Endothelial cell of umbilical vein (primary cell): ENCODE data around the gene OR2Y1. TPM values are rescaled to one million over a fixed set of nuclear protein-coding genes. Genes with fewer than 3 reads are reported as not detected.

Experiments
- BruUV-seq: library from RNA; stranded (reverse); fragments of 400-500 nt; replicated peaks from 2 replicates; lab custom pipeline; 2021; lab: Mats Ljungman, UMichigan
- CTCF ChIA-PET: fragments of 300-600, 350-600 bp; sonication (Branson Sonifier 250); formaldehyde crosslinking; loops from one replicate; lab custom pipeline; 2021; ENCODE audit warnings: antibody characterized with exemption, inconsistent platforms; lab: Charles Lee
- POLR2A ChIA-PET: fragments of 300-600, 350-600 bp; sonication (Branson Sonifier 250); formaldehyde crosslinking; loops from one replicate; lab custom pipeline; 2021; ENCODE audit warnings: antibody characterized with exemption, inconsistent platforms; lab: Charles Lee
- DNase-seq: peaks from one replicate; pipeline ENCODE4 v3.0.0-alpha.2; 2011; ENCODE audit warnings: low read depth, low spot score
- FAIRE-seq: peaks from 2 replicates; lab custom pipeline; 2011; peaks lifted over from hg19 to GRCh38; lab: Jason Lieb, UNC
- H2AFZ ChIP-seq: 2 replicates; pipeline ENCODE4 v1.6.0; 2012; ENCODE audit warnings: low read depth, low read length, control low read depth, inconsistent platforms
- H3K27ac ChIP-seq: 2 replicates; pipeline ENCODE4 v1.5.1; 2011; ENCODE audit warnings: low read depth, mild to moderate bottlenecking, control low read depth, low read length, moderate library complexity; ENCODE audit not compliant: insufficient read depth
- H3K27me3 ChIP-seq, 2 experiments: 2 replicates each; pipeline versions ENCODE4 v1.6.0 to v1.6.1; 2011; ENCODE audit warnings: low read length in 2 of 2, mixed read lengths in 1 of 2; ENCODE audit not compliant: control insufficient read depth in 2 of 2, insufficient read depth in 2 of 2
- H3K36me3 ChIP-seq, 2 experiments: 2 replicates in 1 of 2; 3 replicates in 1 of 2; pipeline ENCODE4 v1.5.1; 2011; ENCODE audit warnings: low read length in 2 of 2, mild to moderate bottlenecking in 1 of 2, moderate library complexity in 1 of 2; ENCODE audit not compliant: control insufficient read depth in 2 of 2, insufficient read depth in 2 of 2; ENCODE audit errors: extremely low read depth in 1 of 2
- H3K4me1 ChIP-seq: 3 replicates; pipeline ENCODE4 v1.5.1; 2011; ENCODE audit warnings: mild to moderate bottlenecking, low read length; ENCODE audit not compliant: control insufficient read depth, insufficient read depth; ENCODE audit errors: extremely low read depth
- H3K4me2 ChIP-seq: 2 replicates; pipeline ENCODE4 v1.6.1; 2011; ENCODE audit warnings: low read length, control low read depth, mixed read lengths; ENCODE audit not compliant: insufficient read depth
- H3K4me3 ChIP-seq, 3 experiments: fragments of 200-600 bp in 1 of 3; sonication (generic), shearing (Covaris generic) in 1 of 3; replicated peaks in 1 of 3; 2 replicates each; pipeline ENCODE4 v1.5.1; 2011 to 2016; ENCODE audit warnings: control low read depth in 3 of 3, low read length in 3 of 3, mild to moderate bottlenecking in 2 of 3, inconsistent platforms in 1 of 3, low read depth in 1 of 3, moderate library complexity in 1 of 3; ENCODE audit not compliant: insufficient read depth in 1 of 3
- H3K79me2 ChIP-seq: 2 replicates; pipeline ENCODE4 v1.6.0; 2012; ENCODE audit warnings: low read length, inconsistent platforms; ENCODE audit not compliant: control insufficient read depth, insufficient read depth
- H3K9ac ChIP-seq: replicated peaks from 2 replicates; pipeline ENCODE3; 2011; ENCODE audit warnings: low read length, control low read depth; ENCODE audit not compliant: insufficient read depth; ENCODE audit errors: extremely low read depth
- H3K9me1 ChIP-seq: replicated peaks from 3 replicates; pipeline ENCODE4 v1.6.0; 2011; ENCODE audit warnings: mild to moderate bottlenecking, low read length; ENCODE audit not compliant: control insufficient read depth, insufficient read depth; ENCODE audit errors: extremely low read depth
- H3K9me3 ChIP-seq: replicated peaks from 2 replicates; pipeline ENCODE4 v1.5.1; 2012; ENCODE audit warnings: low read length, inconsistent platforms; ENCODE audit not compliant: control insufficient read depth, insufficient read depth
- H4K20me1 ChIP-seq: replicated peaks from 2 replicates; pipeline ENCODE3; 2011; ENCODE audit warnings: mild to moderate bottlenecking, low read length; ENCODE audit not compliant: control insufficient read depth, insufficient read depth; ENCODE audit errors: extremely low read depth
- CTCF ChIP-seq, 2 donors: IDR thresholded peaks; 1 replicate in 1 of 2; 2 replicates in 1 of 2; pipeline ENCODE4 v1.5.1; 2011; ENCODE audit warnings: low read length in 2 of 2, mild to moderate bottlenecking in 2 of 2, moderate library complexity in 2 of 2, control low read depth in 1 of 2, inconsistent platforms in 1 of 2, low read depth in 1 of 2; ENCODE audit not compliant: insufficient read depth in 1 of 2; ENCODE audit errors: extremely low read depth in 1 of 2
- EZH2 ChIP-seq: IDR thresholded peaks from 2 replicates; pipeline ENCODE4 v1.6.1; 2012; ENCODE audit warnings: borderline replicate concordance, low read depth, mild to moderate bottlenecking, moderate library complexity, low read length, inconsistent platforms; ENCODE audit not compliant: severe bottlenecking
- FOS ChIP-seq: IDR thresholded peaks from 2 replicates; pipeline ENCODE4 v1.6.1; 2011; ENCODE audit warnings: mild to moderate bottlenecking, low read length, moderate library complexity, borderline replicate concordance; ENCODE audit not compliant: insufficient read depth
- JUN ChIP-seq: IDR thresholded peaks from 2 replicates; pipeline ENCODE4 v1.6.1; 2011; ENCODE audit warnings: borderline replicate concordance, low read depth; ENCODE audit not compliant: insufficient read length, insufficient read depth
- POLR2A ChIP-seq: IDR thresholded peaks from 2 replicates; pipeline ENCODE4 v1.6.1; 2012; ENCODE audit warnings: low read depth, mild to moderate bottlenecking, control low read depth, low read length
- POLR2AphosphoS5 ChIP-seq: IDR thresholded peaks from 2 replicates; pipeline ENCODE4 v1.6.1; 2012; ENCODE audit warnings: low read depth, mild to moderate bottlenecking, control low read depth, low read length, moderate library complexity; ENCODE audit not compliant: insufficient read depth
- dilution Hi-C: fragments of 300-500 bp; cut with MboI; formaldehyde crosslinking; loops from one replicate; pipeline ENCODE4 v1.15.0; 2019; ENCODE audit warnings: low sequenced_read_pairs; ENCODE audit not compliant: extremely low pct_ligation_motif_present
- intact Hi-C: fragments of 100-400 bp; cut with micrococcal nuclease; formaldehyde crosslinking; loops from one replicate; pipeline ENCODE4 v1.10.0; 2022
- polyA plus RNA-seq, 4 experiments: library from polyadenylated mRNA; depleted of rRNA in 3 of 4; stranded (reverse) in 3 of 4; unstranded in 1 of 4; fragments of >200 nt; gene quantifications; 2 replicates each; pipeline versions ENCODE4 v1.2.1 to v1.2.3, GENCODE V29; 2011 to 2012; ENCODE audit warnings: missing spikeins in 1 of 4
- total RNA-seq: library from RNA; stranded (reverse); gene quantifications from 2 replicates; pipeline ENCODE4 v1.2.3, GENCODE V29; 2021
- TF ChIP-seq, protein P1 (sequence below): IDR thresholded peaks from 2 replicates; pipeline ENCODE4 v1.6.1; 2011; ENCODE audit not compliant: insufficient read depth, insufficient read length

OR2Y1 gene
- total and polyA plus RNA-seq, 2 donors (not counting 3 experiments of a cell fraction or from before 2014, with no cell fraction given): not detected

- intact Hi-C loops (loop anchor here (1.0 to 10.0 kb wide), 5 partner anchors 16 to 298 kb away; partner anchors contain the start of genes MGAT1 and ZFP62), dilution Hi-C loops (no loop called here)
- BruUV-seq: no TSS peak
- H3K36me3 ChIP-seq: peaks cover 4 to 13% of the 10 kb centered on the region in 2 experiments
- H3K9me3 ChIP-seq: no peaks in the 10 kb centered on the region
- H3K27ac ChIP-seq: peak overlapping the region; percentile 80
- H3K4me3 ChIP-seq: peak overlapping the region in 1 of 3 experiments; percentile 22
- H2AFZ ChIP-seq: peak overlapping the region; percentile 7
- H3K27me3 ChIP-seq: no peaks in the 10 kb centered on the region
- peak overlapping the region; percentile 12 for H3K4me2 ChIP-seq
- peak overlapping the region; percentile 64 for H3K9ac ChIP-seq
- DNase-seq (peak; percentile 56), FAIRE-seq (peak; percentile 87)
- H3K4me1 ChIP-seq: peaks cover 34% of the 10 kb centered on the region
- ChIA-PET CTCF (interaction anchor here (0.6 to 5.0 kb wide), 16 partner anchors 12 to 402 kb away, joined by 3 to 53 read pairs (median 3); partner anchors contain the start of genes MGAT1 and ZFP62), POLR2A (no interaction called here)
- H3K9me1 ChIP-seq: no peaks in the 10 kb centered on the region
- no peaks in the 10 kb centered on the region for H4K20me1 ChIP-seq
- TF ChIP-seq POLR2AphosphoS5 (no peak), POLR2A (peak; percentile 35)
- H3K79me2 ChIP-seq: peaks cover 12% of the 10 kb centered on the region
These were observed 46.9 kb upstream of the OR2Y1 start for GRCh38 chr5:180786531-180787398.

DNA sequence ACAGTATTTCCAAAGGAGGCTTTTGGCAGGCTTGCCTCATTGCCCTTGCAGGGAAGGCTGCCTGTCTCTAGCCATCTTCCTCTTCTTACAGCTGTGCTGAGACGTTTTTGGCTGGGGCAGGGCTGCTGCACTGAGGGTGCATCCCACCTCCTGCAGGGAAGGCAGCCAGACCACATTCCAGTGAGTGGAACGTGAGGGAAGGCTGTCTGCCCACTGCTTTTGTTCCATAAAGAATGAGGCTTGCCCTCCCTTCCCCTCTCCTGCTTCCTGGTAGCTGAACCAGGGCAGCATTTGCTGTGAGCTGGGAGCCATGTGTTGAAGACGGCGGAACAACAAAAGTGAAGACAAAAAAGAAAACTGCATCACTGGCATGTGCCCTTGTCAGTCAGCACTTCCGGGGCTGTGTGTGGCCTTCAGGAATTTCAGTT lies 46.0 kb upstream of the OR2Y1 start:
- Histone ChIP-seq H3K36me3 (peaks cover under 1 to 7% of the 10 kb centered on the region in 2 experiments), H2AFZ (no peak overlapping the region), H3K9me1 (no peaks in the 10 kb centered on the region), H3K27ac (peak overlapping the region; percentile 80), H3K9ac (peak overlapping the region; percentile 64), H3K9me3 (no peaks in the 10 kb centered on the region), H3K4me1 (peaks cover 34% of the 10 kb centered on the region), H3K4me3 (no peak overlapping the region), H3K27me3 (no peaks in the 10 kb centered on the region), H3K4me2 (peak overlapping the region; percentile 2), H4K20me1 (no peaks in the 10 kb centered on the region), H3K79me2 (peaks cover 6% of the 10 kb centered on the region)
- TF ChIP-seq CTCF (IDR thresholded peaks at IDR 0.05; ENCODE audit: extremely low read depth in 1 of 2, insufficient read depth in 1 of 2, low read depth in 1 of 2, low read length in 2 of 2) (no peak), FOS (no peak), EZH2 (no peak), JUN (no peak)
- TF ChIP-seq, protein P1, sequence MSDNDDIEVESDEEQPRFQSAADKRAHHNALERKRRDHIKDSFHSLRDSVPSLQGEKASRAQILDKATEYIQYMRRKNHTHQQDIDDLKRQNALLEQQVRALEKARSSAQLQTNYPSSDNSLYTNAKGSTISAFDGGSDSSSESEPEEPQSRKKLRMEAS: peak; percentile 33
- intact Hi-C loops (loop anchor here (1.0 to 10.0 kb wide), 5 partner anchors 16 to 299 kb away; partner anchors contain the start of genes MGAT1 and ZFP62), dilution Hi-C loops (no loop called here)
- ChIA-PET CTCF (interaction anchor here (0.6 to 5.0 kb wide), 15 partner anchors 13 to 403 kb away, joined by 3 to 53 read pairs (median 3); partner anchors contain the start of genes MGAT1 and ZFP62), POLR2A (no interaction called here)
- DNase-seq (peak; percentile 67), FAIRE-seq (peak; percentile 87)
- no TSS peak for BruUV-seq
